GM12801 (cell line): Measurements from ENCODE around the gene EPHA4.

Experiments
- TF ChIP-seq, protein P1 (sequence below): IDR thresholded peaks from one replicate; pipeline ENCODE4 v1.5.1; 2011; ENCODE audit warnings: control low read depth; ENCODE audit not compliant: insufficient read length; ENCODE audit errors: extremely low read depth

Gene EPHA4

GRCh38 chr2:221567231-221567760, 4.8 kb downstream of the EPHA4 start:
- TF ChIP-seq, protein P1, sequence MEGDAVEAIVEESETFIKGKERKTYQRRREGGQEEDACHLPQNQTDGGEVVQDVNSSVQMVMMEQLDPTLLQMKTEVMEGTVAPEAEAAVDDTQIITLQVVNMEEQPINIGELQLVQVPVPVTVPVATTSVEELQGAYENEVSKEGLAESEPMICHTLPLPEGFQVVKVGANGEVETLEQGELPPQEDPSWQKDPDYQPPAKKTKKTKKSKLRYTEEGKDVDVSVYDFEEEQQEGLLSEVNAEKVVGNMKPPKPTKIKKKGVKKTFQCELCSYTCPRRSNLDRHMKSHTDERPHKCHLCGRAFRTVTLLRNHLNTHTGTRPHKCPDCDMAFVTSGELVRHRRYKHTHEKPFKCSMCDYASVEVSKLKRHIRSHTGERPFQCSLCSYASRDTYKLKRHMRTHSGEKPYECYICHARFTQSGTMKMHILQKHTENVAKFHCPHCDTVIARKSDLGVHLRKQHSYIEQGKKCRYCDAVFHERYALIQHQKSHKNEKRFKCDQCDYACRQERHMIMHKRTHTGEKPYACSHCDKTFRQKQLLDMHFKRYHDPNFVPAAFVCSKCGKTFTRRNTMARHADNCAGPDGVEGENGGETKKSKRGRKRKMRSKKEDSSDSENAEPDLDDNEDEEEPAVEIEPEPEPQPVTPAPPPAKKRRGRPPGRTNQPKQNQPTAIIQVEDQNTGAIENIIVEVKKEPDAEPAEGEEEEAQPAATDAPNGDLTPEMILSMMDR = no peak

GRCh38 chr2:221563270-221563985, 8.7 kb downstream of the EPHA4 start:
- TF ChIP-seq, protein P1 = no peak

DNA sequence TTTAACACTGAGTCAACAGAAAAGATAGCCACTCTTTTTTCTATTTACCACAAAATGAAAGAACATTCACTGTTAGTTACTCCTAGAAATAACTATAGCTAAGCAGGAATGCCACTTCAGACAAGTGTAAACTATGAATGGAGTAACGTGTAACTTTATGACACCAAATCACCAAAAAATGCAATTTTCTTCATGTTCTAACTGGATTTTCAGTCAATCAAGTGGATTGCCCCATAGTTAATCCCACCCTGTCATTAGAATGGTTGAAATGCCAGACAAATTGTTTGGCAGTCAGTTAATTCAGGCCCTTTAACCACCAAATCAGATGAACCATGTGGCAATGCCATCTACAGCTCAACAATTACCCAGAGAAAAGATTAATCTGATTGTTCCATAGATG, 9.9 kb downstream of the EPHA4 start:
- TF ChIP-seq, protein P1 = no peak

DNA sequence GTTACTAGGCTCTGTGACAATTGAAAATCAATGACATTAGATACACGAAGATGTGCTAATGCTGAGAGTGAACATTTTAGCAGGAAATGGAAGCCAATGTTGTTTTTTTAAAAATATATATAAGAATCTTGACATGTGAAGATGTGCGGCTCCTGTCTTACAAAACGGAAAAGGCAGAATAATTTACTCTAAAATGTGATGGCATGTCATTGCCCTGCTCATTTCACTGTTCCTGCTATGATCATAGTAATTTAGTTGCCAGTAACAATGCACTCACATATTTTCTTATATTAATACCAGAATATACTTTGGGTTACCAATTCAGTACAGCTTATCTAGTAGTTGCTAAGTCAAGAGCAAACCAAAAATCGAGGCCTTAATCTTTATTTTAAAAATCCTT, 10.3 kb downstream of the EPHA4 start:
- TF ChIP-seq, protein P1 = no peak

DNA sequence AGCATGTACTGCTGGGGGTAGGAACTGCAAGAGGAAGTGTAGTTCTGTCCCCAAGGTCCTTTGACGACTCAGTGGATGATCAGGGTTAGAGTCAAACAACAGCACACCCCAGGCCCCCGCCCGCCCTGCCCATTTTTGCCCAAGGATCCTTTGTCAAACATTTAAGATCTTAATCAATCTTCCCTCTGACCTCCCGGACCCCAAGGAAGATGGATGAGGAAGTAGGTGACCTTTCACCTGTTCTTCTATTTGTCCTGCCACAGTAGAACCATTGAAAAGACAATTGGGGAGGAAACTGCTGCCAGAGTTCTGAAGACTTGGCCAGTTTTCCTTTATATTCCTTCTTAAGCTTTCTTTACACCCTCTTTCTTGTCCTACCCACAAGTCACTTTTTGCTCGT, 12.1 kb downstream of the EPHA4 start:
- TF ChIP-seq, protein P1 = no peak

- TF ChIP-seq, protein P1 = no peak
Observed at GRCh38 chr2:221558107-221558506, 14.0 kb downstream of the EPHA4 start.

GRCh38 chr2:221555494-221555846, 16.6 kb downstream of the EPHA4 start:
- TF ChIP-seq, protein P1 = no peak
